T-helper 2 cell treated with Interferon-gamma antibody and Interleukin-4, amounts not matched to agents 5 μg/mL and 100 μg/mL, for 36 hours (primary cell): ENCODE results near the gene SLC25A12.
A peak's percentile ranks its signal among the peaks of the same experiment; 100 is the strongest.

Source experiments
- DNase-seq: peaks from one replicate; pipeline ENCODE4 v3.0.0; 2021; ENCODE audit warnings: low spot score
- H3K27ac Mint-ChIP-seq: one replicate; pipeline ENCODE4 v1.8.0; 2021; ENCODE audit warnings: mild to moderate bottlenecking, mixed read lengths
- H3K27me3 Mint-ChIP-seq: one replicate; pipeline ENCODE4 v1.8.0; 2021; ENCODE audit warnings: low read depth, mixed read lengths
- H3K36me3 Mint-ChIP-seq: one replicate; pipeline ENCODE4 v1.8.0; 2021; ENCODE audit warnings: low read depth, mixed read lengths
- H3K4me1 Mint-ChIP-seq: one replicate; pipeline ENCODE4 v1.8.0; 2021; ENCODE audit warnings: low read depth, mixed read lengths
- H3K4me3 Mint-ChIP-seq: one replicate; pipeline ENCODE4 v1.8.0; 2022; ENCODE audit warnings: mild to moderate bottlenecking, moderate library complexity, mixed read lengths
- H3K9me3 Mint-ChIP-seq: one replicate; pipeline ENCODE4 v1.8.0; 2021; ENCODE audit warnings: mixed read lengths

The SLC25A12 gene

GRCh38 chr2:171804456-171804855 lies 89.6 kb downstream of the SLC25A12 start:
- Mint-ChIP-seq H3K4me3 (no peak overlapping the region), H3K9me3 (no peaks in the 10 kb centered on the region), H3K27ac (no peak overlapping the region), H3K4me1 (no peaks in the 10 kb centered on the region), H3K27me3 (no peaks in the 10 kb centered on the region), H3K36me3 (peaks cover 16% of the 10 kb centered on the region)
- DNase-seq, result no peak

GRCh38 chr2:171803757-171804156 lies 90.3 kb downstream of the SLC25A12 start:
- H3K9me3 Mint-ChIP-seq, result no peaks in the 10 kb centered on the region
- no peak overlapping the region for H3K27ac Mint-ChIP-seq
- DNase-seq, result no peak
- peaks cover 12% of the 10 kb centered on the region for H3K36me3 Mint-ChIP-seq
- H3K27me3 Mint-ChIP-seq, result no peaks in the 10 kb centered on the region
- no peak overlapping the region for H3K4me3 Mint-ChIP-seq
- peaks cover 4% of the 10 kb centered on the region for H3K4me1 Mint-ChIP-seq

GRCh38 chr2:171800639-171801038 lies 93.4 kb downstream of the SLC25A12 start:
- Mint-ChIP-seq H3K27me3 (no peaks in the 10 kb centered on the region), H3K9me3 (no peaks in the 10 kb centered on the region), H3K4me3 (no peak overlapping the region), H3K27ac (no peak overlapping the region), H3K36me3 (peaks cover 9% of the 10 kb centered on the region), H3K4me1 (peaks cover 12% of the 10 kb centered on the region)
- no peak for DNase-seq

GRCh38 chr2:171798156-171798820 lies 95.8 kb downstream of the SLC25A12 start:
- Mint-ChIP-seq H3K4me3 (no peak overlapping the region), H3K36me3 (peaks cover 9% of the 10 kb centered on the region), H3K4me1 (peaks cover 28% of the 10 kb centered on the region), H3K9me3 (no peaks in the 10 kb centered on the region), H3K27ac (peak overlapping the region; percentile 73), H3K27me3 (no peaks in the 10 kb centered on the region)
- DNase-seq, result no peak

- no peak for DNase-seq
- Mint-ChIP-seq H3K27ac (no peak overlapping the region), H3K9me3 (no peaks in the 10 kb centered on the region), H3K36me3 (peaks cover 21% of the 10 kb centered on the region), H3K4me3 (no peak overlapping the region), H3K27me3 (no peaks in the 10 kb centered on the region), H3K4me1 (peaks cover 28% of the 10 kb centered on the region)
Observed at GRCh38 chr2:171794918-171795317, 99.1 kb downstream of the SLC25A12 start.

- H3K4me3 Mint-ChIP-seq, result no peak overlapping the region
- peak overlapping the region; percentile 0 for H3K27ac Mint-ChIP-seq
- no peaks in the 10 kb centered on the region for H3K9me3 Mint-ChIP-seq
- H3K4me1 Mint-ChIP-seq, result peaks cover 26% of the 10 kb centered on the region
- peaks cover 21% of the 10 kb centered on the region for H3K36me3 Mint-ChIP-seq
- DNase-seq, result no peak
- H3K27me3 Mint-ChIP-seq, result no peaks in the 10 kb centered on the region
Observed at GRCh38 chr2:171793691-171794678, 100.1 kb downstream of the SLC25A12 start.

GRCh38 chr2:171792886-171793580 lies 101.0 kb downstream of the SLC25A12 start:
- no peak for DNase-seq
- Mint-ChIP-seq H3K36me3 (peaks cover 19% of the 10 kb centered on the region), H3K27ac (no peak overlapping the region), H3K4me1 (peaks cover 17% of the 10 kb centered on the region), H3K9me3 (no peaks in the 10 kb centered on the region), H3K4me3 (no peak overlapping the region), H3K27me3 (no peaks in the 10 kb centered on the region)

- Mint-ChIP-seq H3K9me3 (no peaks in the 10 kb centered on the region), H3K4me3 (no peak overlapping the region)
Observed at GRCh38 chr2:171792157-171792556, 101.9 kb downstream of the SLC25A12 start.

GRCh38 chr2:171791361-171791760 lies 102.7 kb downstream of the SLC25A12 start:
- H3K27me3 Mint-ChIP-seq, result no peaks in the 10 kb centered on the region
- no peak for DNase-seq
- no peak overlapping the region for H3K4me3 Mint-ChIP-seq
- no peaks in the 10 kb centered on the region for H3K9me3 Mint-ChIP-seq
- peaks cover 17% of the 10 kb centered on the region for H3K4me1 Mint-ChIP-seq
- H3K27ac Mint-ChIP-seq, result no peak overlapping the region
- peaks cover 29% of the 10 kb centered on the region for H3K36me3 Mint-ChIP-seq

More at GRCh38 chr2:171792157-171792556, 101.9 kb downstream of the SLC25A12 start:
- no peak overlapping the region for H3K27ac Mint-ChIP-seq
- peaks cover 25% of the 10 kb centered on the region for H3K36me3 Mint-ChIP-seq
- no peak for DNase-seq
- H3K4me1 Mint-ChIP-seq, result peaks cover 17% of the 10 kb centered on the region
- H3K27me3 Mint-ChIP-seq, result no peaks in the 10 kb centered on the region

GRCh38 chr2:171789956-171790355 lies 104.1 kb downstream of the SLC25A12 start:
- Mint-ChIP-seq H3K4me3 (no peak overlapping the region), H3K4me1 (peaks cover 13% of the 10 kb centered on the region), H3K27ac (no peak overlapping the region), H3K27me3 (no peaks in the 10 kb centered on the region), H3K36me3 (peaks cover 37% of the 10 kb centered on the region), H3K9me3 (no peaks in the 10 kb centered on the region)
- DNase-seq, result no peak

GRCh38 chr2:171788316-171788993 lies 105.6 kb downstream of the SLC25A12 start:
- H3K4me3 Mint-ChIP-seq, result no peak overlapping the region
- no peaks in the 10 kb centered on the region for H3K27me3 Mint-ChIP-seq
- H3K36me3 Mint-ChIP-seq, result peaks cover 43% of the 10 kb centered on the region
- DNase-seq, result no peak
- H3K27ac Mint-ChIP-seq, result no peak overlapping the region
- peaks cover 1% of the 10 kb centered on the region for H3K4me1 Mint-ChIP-seq
- H3K9me3 Mint-ChIP-seq, result no peaks in the 10 kb centered on the region

GRCh38 chr2:171787333-171788072 lies 106.5 kb downstream of the SLC25A12 start:
- Mint-ChIP-seq H3K4me1 (no peaks in the 10 kb centered on the region), H3K36me3 (peaks cover 44% of the 10 kb centered on the region)
- no peak for DNase-seq

GRCh38 chr2:171785450-171785849 lies 108.6 kb downstream of the SLC25A12 start:
- DNase-seq, result no peak
- H3K27ac Mint-ChIP-seq, result no peak overlapping the region
- no peaks in the 10 kb centered on the region for H3K9me3 Mint-ChIP-seq
- no peak overlapping the region for H3K4me3 Mint-ChIP-seq
- no peaks in the 10 kb centered on the region for H3K4me1 Mint-ChIP-seq
- no peaks in the 10 kb centered on the region for H3K27me3 Mint-ChIP-seq
- H3K36me3 Mint-ChIP-seq, result peaks cover 37% of the 10 kb centered on the region

More at GRCh38 chr2:171787333-171788072, 106.5 kb downstream of the SLC25A12 start:
- Mint-ChIP-seq H3K27ac (no peak overlapping the region), H3K9me3 (no peaks in the 10 kb centered on the region), H3K27me3 (no peaks in the 10 kb centered on the region), H3K4me3 (no peak overlapping the region)
